ENCODE measurements around the gene NR4A1.
A peak's percentile ranks its signal among the peaks of the same experiment; 100 is the strongest.

Gene NR4A1

DNA sequence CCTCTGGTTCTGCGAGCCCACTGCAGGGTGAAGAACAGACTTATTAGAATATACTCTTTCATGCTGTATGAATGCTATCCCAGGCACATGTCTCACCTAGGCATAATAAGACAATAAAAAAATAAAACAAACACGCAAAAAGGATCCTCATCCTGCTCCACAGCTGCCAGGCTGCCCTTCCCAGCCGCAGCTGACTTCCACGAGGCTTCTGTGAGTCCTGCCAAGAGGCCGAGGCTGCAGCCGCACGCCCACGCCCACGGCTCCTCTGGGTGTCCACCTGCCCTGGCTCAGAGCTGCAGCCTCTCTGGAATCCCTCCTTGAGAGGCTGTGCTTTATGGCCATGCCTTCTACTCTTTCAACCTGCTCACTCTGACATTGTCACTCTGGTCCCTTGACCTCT is 35.1 kb downstream of the NR4A1 start:
- TF ChIP-seq, protein P1, sequence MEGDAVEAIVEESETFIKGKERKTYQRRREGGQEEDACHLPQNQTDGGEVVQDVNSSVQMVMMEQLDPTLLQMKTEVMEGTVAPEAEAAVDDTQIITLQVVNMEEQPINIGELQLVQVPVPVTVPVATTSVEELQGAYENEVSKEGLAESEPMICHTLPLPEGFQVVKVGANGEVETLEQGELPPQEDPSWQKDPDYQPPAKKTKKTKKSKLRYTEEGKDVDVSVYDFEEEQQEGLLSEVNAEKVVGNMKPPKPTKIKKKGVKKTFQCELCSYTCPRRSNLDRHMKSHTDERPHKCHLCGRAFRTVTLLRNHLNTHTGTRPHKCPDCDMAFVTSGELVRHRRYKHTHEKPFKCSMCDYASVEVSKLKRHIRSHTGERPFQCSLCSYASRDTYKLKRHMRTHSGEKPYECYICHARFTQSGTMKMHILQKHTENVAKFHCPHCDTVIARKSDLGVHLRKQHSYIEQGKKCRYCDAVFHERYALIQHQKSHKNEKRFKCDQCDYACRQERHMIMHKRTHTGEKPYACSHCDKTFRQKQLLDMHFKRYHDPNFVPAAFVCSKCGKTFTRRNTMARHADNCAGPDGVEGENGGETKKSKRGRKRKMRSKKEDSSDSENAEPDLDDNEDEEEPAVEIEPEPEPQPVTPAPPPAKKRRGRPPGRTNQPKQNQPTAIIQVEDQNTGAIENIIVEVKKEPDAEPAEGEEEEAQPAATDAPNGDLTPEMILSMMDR (IDR thresholded peaks at IDR 0.05; ENCODE audit: control insufficient read depth, extremely low read depth, insufficient read depth): no peak
- peak; percentile 70 for DNase-seq (ENCODE audit: low read depth)
- no peak overlapping the region for H3K4me3 ChIP-seq (ENCODE audit: low read depth, low read length)

DNA sequence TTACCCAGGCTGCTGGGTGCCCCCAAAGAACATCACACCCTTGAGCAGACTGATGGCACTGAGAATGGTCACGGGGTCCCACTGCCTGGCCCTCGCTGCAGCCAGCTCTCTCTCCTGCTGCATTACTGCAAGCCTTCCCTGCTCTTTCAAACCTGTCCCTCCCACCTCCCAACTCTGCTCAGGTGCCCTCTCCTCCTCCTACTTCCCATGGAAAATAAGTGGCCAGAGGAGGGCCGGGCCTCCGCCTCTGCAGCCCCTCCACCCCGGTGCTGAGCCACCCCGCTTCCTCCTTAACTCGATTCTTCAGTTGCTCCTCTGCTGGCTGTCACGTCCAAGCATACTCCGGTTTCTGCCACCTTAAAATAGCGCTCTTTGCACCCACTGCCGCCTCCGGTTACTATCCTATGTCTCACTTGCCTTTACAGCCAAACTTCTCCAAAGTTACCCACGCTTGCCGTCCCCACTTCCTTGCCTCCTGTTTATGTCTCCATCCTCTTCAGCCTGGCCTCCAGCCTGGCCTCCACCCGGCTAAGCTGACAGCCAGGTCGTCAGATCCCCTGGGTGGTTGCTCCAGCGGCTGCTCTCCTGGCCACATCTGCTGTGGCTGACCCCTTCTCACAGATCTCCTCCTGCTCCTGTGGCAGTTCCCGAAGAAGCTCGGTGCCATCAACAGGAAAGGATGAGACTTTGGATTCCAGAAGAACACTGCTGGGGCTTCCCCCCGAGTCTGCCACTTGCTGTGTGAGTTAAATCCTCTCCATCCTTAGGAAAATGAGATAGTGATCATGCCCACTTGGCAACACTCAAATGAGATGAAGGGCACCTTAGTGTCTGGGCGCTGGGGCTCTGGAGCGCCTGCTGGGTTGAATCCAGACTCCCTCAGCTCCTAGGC is 35.9 kb downstream of the NR4A1 start:
- no peak overlapping the region for H3K4me3 ChIP-seq (ENCODE audit: low read depth, low read length)
- TF ChIP-seq, protein P1 (IDR thresholded peaks at IDR 0.05; ENCODE audit: control insufficient read depth, extremely low read depth, insufficient read depth): no peak
- no peak for DNase-seq (ENCODE audit: low read depth)

DNA sequence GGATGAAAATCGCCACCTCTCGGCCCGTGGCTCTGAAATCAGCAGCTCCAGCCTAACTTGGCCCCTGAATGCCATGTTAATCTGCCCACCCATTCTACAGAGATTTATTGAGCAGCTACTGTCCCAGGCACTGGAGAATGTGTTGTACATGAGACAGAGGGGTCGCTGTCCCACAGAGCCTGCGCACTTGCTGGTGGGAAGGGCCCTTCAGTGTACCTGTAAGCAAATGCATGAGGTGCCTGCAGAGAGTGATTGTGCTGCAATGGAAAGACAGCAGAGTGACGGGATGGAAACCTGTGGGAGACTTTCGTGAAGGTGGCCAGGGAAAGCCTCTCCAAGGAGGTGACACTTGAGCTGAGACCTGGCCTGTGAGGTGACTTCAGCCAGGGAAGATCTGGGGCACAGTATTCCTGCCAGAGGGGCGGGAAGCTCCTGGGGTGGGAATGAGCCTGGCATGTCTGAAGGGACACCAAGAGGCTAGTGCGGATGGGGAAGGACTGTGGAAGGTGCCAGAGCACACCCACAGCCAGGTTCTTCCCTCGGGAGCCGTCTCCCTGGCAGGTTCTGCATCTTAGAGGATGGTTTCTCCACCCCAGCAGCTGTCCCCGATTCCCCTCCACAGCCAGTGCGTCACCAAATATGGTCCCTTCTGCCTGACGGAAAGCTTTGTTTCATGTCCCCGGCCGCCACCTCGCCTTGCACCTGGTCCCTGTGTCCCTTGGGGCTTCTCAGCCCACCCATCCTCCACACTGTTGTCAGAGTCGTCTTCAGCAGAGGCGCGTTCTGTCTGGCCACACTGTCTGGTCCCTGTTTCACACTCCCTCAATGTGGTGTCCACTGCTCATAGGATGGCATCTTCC is 36.9 kb downstream of the NR4A1 start:
- H3K4me3 ChIP-seq (ENCODE audit: low read depth, low read length): no peak overlapping the region
- DNase-seq (ENCODE audit: low read depth): no peak
- TF ChIP-seq, protein P1 (IDR thresholded peaks at IDR 0.05; ENCODE audit: control insufficient read depth, extremely low read depth, insufficient read depth): no peak

DNA sequence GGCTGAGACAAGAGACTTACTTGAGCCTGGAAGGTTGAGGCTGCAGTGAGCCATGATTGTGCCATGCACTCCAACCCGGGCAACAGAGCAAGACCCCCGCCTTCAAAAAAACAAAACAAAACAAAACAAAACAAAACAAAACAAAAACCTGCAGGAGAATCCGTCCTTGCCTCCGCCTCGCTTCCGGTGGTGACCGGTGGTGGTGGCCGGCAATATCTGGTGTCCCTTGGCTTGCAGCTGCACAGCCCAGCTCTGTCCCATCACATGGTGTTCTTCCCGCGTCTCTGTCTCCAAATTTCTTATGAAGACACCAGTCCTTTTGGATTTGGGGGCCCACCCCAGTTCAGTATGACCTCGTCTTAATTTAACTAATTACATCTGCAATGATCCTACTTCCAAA is 38.2 kb downstream of the NR4A1 start:
- H3K4me3 ChIP-seq (ENCODE audit: low read depth, low read length): no peak overlapping the region
- TF ChIP-seq, protein P1 (IDR thresholded peaks at IDR 0.05; ENCODE audit: control insufficient read depth, extremely low read depth, insufficient read depth): no peak
- DNase-seq (ENCODE audit: low read depth): no peak

DNA sequence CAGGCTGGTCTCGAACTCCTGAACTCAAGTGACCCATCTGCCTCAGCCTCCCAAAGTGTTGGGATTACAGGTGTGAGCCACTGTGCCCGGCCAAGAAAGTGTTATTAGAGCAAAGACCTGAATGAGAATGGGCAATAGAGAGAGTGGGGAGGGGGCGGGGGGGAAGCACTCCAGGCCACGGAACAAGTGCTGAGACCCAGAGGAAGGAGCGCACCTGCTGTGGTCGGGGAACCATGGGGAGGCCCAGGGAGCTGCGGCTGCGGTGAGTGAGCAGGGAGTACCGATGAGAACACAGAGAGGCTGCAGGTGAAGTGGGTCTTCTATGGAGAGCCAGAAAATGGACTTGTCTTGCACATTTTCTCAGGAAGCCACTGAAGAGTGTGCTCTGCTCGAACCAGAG is 39.0 kb downstream of the NR4A1 start:
- no peak overlapping the region for H3K4me3 ChIP-seq (ENCODE audit: low read depth, low read length)
- TF ChIP-seq, protein P1 (IDR thresholded peaks at IDR 0.05; ENCODE audit: control insufficient read depth, extremely low read depth, insufficient read depth): no peak
- DNase-seq (ENCODE audit: low read depth): no peak

DNA sequence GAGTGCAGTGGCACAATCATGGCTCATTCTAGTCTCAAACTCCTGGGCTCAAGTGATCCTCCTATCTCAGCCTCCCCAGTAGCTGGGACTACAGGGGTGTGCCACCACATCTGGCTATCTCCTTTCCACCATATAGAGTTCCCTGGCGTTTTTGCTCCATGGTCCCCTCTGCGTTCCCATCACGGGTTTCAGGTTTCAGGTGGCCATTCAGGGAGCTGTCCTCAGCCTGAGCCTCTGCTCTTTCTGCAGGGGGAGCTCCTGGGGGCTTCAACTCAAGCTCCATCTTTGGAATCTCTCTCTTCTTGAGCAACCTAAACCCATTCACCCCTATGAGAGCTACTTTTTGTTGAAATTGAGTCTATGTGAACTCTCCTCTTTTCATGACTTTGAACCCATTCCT is 39.8 kb downstream of the NR4A1 start:
- TF ChIP-seq, protein P1 (IDR thresholded peaks at IDR 0.05; ENCODE audit: control insufficient read depth, extremely low read depth, insufficient read depth): no peak
- H3K4me3 ChIP-seq (ENCODE audit: low read depth, low read length): no peak overlapping the region
- DNase-seq (ENCODE audit: low read depth): no peak

Data from LNCaP clone FGC (cell line).